HG03175 (cell line): ENCODE results near the gene VPREB1.
"Not testable (repeated sequence)": the region's sequence is repeated elsewhere in the genome, so short reads cannot be mapped to it uniquely, and the experiment has no call there.

Source experiments
- ATAC-seq: cut with Tn5 transposase; IDR thresholded peaks from one replicate; pipeline ENCODE4 v1.9.1; 2021; ENCODE audit warnings: mild to moderate bottlenecking, moderate library complexity; ENCODE audit not compliant: unreplicated experiment

The VPREB1 gene

DNA sequence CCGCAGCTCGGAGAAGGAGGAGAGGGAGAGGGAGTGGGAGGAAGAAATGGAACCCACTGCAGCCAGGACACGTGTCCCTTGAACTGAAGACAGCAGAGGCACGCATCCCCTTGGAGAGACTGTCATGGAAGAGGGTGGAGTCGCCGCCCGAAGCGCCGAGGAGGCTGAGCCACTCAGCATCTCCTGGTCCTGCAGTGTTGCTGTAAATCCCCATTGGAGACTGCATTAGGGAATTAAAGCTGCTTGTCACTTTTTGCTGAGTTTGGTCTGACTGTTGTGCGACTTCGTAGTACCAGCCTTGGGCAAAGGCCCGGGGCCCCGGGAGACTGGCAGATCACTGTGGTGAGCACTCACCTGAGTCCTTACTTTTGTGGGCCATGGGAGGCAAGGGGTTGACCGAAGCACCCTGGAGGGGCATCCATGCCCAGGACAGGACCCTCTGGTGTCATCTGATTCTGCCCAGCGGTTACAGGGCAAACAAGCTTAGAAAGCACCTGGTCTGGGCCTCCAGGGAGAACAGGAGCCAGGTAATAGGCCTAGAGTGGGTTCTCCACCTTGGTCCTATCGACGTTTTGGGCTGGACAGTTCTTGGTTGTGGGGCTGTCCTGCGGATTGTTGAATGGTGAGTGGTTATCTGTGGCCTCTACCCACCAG is 797 bp downstream of the VPREB1 start:
- no peak for ATAC-seq

- ATAC-seq, result no peak
Measured at GRCh38 chr22:22245935-22246525, 1.4 kb downstream of the VPREB1 start.

- ATAC-seq, result no peak
Measured at GRCh38 chr22:22246706-22247105, 2.1 kb downstream of the VPREB1 start.

DNA sequence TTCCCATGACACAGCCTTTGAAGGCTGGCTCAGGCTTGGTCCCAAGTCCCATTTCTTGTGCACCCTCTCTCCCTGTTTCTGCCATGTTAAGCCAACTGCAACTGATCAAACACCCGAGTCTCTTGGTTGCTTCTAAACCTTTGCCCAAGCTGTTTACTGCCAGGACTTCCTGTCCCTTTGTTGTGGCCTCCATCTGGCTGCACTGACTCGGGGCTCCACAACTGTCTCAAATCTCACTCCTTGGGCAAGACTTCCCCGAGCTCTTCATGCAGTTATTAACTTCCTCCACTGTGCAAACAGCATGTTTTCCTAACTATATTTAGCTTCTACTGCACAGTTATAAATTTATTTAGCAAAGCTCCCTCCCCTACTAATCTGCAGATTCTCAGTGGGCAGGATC is 4.3 kb downstream of the VPREB1 start:
- no peak for ATAC-seq

DNA sequence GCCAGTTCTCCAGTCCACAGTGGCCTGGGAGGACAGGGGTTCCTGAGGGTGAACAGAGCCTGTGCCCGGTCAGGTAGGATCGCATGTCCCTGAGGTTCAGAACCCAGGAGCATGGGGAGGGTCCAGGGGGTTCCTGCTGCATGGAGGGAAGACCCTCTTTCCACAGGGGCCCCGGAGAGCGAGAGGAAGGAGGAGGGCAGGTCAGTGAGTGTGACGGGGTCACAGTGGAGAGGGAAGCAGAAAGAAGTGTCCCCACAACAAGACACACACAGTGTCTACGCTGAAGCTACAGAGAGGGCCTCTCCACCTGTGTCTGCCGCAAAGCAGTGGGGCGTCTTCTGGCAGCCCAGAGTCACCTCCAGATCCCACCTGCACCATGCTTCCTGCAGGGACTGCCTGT is 6.1 kb downstream of the VPREB1 start:
- ATAC-seq, result not testable (repeated sequence)

GRCh38 chr22:22256133-22256532 is 11.5 kb downstream of the VPREB1 start:
- ATAC-seq, result not testable (repeated sequence)

- not testable (repeated sequence) for ATAC-seq
Measured at GRCh38 chr22:22258597-22259415, 14.2 kb downstream of the VPREB1 start.

DNA sequence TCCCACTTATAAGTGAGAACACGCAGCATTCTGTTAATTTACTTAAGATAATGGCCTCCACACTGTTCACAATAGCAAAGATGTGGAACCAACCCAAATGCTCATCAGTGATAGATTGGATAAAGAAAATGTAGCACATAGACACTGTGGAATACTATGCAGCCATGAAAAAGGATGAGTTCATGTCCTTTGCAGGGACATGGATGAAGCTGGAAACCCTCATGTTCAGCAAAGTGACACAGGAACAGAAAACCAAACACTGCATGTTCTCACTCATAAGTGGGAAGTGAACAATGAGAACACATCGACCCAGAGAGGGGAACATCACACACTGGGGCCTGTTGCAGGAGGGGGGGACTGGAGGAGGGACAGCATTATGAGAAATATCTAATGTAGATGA is 15.6 kb downstream of the VPREB1 start:
- ATAC-seq, result not testable (repeated sequence)

DNA sequence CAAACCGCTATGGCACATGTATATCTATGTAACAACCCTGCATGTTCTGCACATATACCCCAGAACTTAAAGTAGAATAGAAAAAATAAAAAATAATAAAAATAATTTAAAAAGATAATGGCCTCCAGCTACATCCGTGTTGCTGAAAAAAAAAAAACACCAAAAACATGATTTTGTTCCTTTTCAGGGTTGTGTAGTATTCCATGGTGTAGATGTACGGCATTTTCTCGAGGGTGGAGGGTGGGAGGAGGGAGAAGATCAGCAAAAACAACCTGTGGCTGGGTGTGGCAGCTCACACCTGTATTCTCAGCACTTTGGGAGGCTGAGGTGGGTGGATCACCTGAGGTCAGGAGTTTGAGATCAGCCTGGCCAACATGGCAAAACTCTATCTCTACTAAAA is 16.0 kb downstream of the VPREB1 start:
- ATAC-seq, result not testable (repeated sequence)

GRCh38 chr22:22262332-22263074 is 17.9 kb downstream of the VPREB1 start:
- ATAC-seq, result not testable (repeated sequence)

DNA sequence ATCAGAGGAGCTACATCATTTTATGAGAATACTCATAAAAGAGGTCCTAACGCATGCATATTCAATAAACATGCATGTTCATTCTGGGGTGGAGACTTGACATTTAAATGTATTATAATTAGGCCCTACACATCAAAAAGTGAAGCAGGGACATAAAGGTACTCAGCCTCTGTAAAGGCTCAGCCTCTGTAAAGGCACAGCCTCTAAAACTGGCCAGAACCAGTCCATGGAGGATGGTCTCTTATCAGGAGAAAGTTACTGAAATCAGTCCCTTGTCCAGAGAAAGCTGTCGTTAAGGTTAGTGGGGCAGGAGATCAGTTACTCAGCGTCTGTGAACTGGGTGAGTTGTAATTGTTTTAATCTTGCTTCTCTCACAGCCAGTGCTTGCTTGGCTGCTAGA is 19.2 kb downstream of the VPREB1 start:
- ATAC-seq, result not testable (repeated sequence)

DNA sequence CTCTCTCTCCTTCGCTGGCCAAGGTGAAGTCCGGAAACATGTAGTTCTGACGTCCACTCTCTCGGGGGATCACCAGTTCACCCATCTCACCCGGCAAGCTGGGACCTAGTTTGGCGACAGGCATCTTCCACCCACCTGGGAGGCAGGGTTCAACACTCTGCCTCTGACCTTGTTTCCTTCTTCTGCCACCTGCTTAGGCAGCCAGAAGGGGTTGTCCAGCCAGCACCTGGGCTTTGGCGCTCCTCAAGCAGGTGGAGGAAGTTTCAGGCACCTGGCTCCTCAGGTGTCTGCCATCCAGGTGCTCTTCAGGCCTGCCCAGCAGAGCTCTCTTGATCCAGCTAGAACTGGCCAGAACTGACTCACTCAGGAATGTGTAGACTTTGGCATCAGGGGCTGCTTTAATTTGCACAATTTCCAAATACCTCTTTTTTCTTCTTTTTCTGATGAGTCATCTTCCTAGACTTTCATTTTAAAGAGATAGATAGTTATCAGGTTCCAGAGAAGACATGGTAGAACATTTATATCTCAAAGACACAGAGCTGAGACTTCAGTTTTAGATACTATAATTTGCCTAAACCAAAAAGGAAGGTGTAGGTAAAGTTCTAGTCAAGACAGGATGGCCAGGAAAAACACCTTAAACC is 25.6 kb downstream of the VPREB1 start:
- not testable (repeated sequence) for ATAC-seq

- not testable (repeated sequence) for ATAC-seq
Measured at GRCh38 chr22:22277423-22277822, 32.8 kb downstream of the VPREB1 start.

DNA sequence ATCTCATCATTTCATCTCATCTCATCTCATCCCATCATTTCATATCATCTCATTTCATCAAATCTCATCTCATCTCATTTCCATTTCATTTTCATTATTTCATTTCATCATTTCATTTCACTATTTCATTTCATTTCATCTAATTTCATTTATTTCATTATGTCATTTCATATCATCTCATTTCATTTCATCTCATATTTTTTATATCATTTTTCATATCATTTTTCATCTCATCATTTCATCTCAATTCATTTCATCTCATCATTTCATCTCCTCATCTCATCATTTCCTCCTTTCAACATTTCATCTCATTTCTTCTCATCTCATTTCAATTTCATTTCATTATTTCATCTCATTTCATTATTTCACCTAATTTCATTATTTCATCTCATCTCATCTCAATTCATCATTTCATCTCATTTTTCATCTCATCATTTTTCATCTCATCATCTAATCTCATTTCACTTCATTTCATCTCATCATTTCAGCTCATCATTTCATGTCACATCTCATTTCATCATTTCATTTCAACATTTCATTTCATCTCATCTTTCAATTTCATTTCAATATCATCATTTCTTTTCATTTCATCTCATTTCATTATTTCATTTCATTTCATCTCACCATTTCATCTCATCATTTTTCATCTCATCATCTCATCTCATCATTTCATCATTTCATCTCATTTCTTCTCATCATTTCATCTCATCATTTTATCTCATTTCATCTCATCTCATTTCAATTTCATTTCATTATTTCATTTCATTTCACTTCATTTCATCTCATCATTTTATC is 40.6 kb downstream of the VPREB1 start:
- ATAC-seq, result not testable (repeated sequence)

DNA sequence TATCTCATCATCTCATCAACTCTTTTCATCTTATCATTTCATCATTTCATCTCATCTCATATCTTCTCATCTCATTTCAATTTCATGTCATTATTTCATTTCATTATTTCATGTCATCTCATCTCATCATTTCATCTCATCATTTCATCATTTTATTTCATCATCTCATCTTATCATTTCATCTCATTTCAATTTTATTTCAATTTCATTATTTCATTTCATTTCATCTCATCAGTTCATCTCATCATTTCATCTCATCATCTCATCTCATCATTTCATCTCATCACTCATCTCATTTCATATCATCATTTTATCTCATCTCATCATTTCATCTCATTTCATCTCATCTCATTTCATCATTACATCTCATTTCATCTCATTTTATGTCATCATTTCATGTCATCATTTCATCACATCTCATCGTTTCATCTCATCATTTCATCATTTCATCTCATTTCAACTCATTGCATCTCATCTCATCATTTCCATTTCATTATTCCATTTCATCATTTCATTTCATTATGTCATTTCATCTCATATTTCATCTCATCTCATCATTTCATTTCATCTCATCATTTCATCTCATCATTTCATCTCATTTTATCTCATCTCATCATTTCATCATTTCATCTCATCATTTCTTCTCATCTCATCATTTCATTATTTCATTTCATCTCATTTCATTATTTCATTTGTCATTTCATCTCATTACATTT is 42.0 kb downstream of the VPREB1 start:
- ATAC-seq, result not testable (repeated sequence)

DNA sequence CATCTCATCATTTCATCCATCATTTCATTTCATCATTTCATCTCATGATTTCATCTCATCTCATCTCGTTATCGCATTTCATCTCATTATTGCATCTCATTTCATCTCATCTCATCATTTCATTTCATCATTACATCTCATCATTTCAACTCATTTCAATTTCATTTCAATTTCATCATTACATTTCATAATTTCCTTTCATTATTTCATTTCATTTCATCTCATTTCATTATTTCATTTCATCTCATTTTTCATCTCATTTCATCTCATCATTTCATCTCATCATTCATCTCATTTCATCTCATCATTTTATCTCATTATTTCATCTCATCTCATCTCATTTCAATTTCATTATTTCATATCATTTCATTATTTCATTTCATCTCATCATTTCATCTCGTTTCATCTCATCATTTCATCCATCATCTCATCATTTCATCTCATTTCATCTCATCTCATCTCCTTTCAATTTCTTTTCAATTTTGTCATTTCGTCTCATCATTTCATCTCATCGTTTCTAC is 42.6 kb downstream of the VPREB1 start:
- ATAC-seq, result not testable (repeated sequence)

- ATAC-seq, result not testable (repeated sequence)
Measured at GRCh38 chr22:22289666-22290065, 45.1 kb downstream of the VPREB1 start.

DNA sequence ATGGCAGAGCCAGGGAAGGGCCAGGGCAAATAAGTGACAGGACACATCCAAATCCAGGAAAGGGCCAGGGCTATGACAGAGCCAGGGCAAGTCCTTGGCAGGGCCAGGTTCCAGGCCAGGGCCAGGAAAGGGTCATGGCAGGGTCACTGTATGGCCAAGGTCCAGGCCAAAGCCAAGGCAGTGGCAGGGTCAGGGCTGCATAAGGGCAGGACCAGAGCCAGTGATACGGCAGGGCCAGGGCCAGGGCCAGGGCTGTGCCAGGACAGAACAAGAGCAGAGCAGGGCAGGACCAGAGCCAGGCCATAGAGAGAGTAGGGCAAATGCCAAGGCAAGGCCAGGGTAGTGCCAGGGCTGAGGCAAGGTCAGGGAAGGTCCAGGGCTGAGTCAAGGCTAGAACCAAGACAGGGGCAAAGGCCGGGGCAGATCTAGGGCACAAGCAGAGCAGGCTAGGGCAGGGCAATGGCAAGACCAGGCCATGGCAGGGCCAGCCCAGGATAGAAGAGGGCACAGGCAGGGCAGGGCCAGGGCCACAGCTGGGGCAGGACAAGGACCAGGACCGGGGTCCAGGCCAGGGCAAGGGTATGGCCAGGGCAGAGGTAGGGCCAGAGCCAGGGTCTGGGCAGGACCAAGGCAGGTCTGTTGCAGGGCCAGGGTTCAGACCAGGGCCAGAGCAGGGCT is 46.7 kb downstream of the VPREB1 start:
- ATAC-seq, result not testable (repeated sequence)
